Testis (tissue), 5 donors: ENCODE measurements around the gene DNAAF6. TPM values are rescaled to one million over a fixed set of nuclear protein-coding genes. Genes with fewer than 3 reads are reported as not detected.
"Not testable (repeated sequence)": the region's sequence is repeated elsewhere in the genome, so short reads cannot be mapped to it uniquely, and the experiment has no call there.

Experiments
- DNase-seq: peaks from one replicate; pipeline ENCODE4 v3.0.0-alpha.2; 2019
- H3K27ac ChIP-seq, 2 donors: fragments of 200-600 bp; sonication (generic); one replicate each; pipeline ENCODE4 v1.5.1; 2019
- H3K27me3 ChIP-seq: fragments of 200-600 bp; sonication (generic); one replicate; pipeline ENCODE4 v1.5.1; 2019
- H3K36me3 ChIP-seq: fragments of 200-600 bp; sonication (generic); one replicate; pipeline ENCODE4 v1.5.1; 2017; ENCODE audit warnings: low read depth; ENCODE audit errors: missing control alignments
- H3K4me1 ChIP-seq: fragments of 200-600 bp; sonication (generic); one replicate; pipeline ENCODE4 v1.5.1; 2019
- H3K4me3 ChIP-seq, 2 donors: fragments of 200-600 bp; sonication (generic); one replicate each; pipeline ENCODE4 v1.5.1; 2017 to 2019
- H3K9me3 ChIP-seq: fragments of 200-600 bp; sonication (generic); one replicate; pipeline ENCODE4 v1.5.1; 2017
- CTCF ChIP-seq, 3 experiments: fragments of 450-650 bp in 2 of 3; fragments of 200-600 bp in 1 of 3; sonication (generic) in 1 of 3; IDR thresholded peaks; one replicate each; pipeline ENCODE4 v1.5.1; 2016 to 2019; ENCODE audit warnings: antibody characterized with exemption in 3 of 3, mild to moderate bottlenecking in 2 of 3, moderate library complexity in 1 of 3
- POLR2A ChIP-seq: fragments of 450-650 bp; IDR thresholded peaks from one replicate; pipeline ENCODE4 v1.6.1; 2017; ENCODE audit warnings: antibody characterized with exemption, mild to moderate bottlenecking, moderate library complexity
- WGBS, 2 donors: methylation state at CpG; one replicate each; pipeline ENCODE4 v1.1.5; 2018; 5-methylcytosine and 5-hydroxymethylcytosine counted together
- intact Hi-C: fragments of 100-400 bp; cut with DNase I; formaldehyde crosslinking; loops from one replicate; pipeline ENCODE4 v1.15.1; 2023; ENCODE audit warnings: low total_unique reads
- long read RNA-seq, 2 donors: transcript quantifications; one replicate each; lab custom pipeline, GENCODE V29; 2026
- polyA plus RNA-seq: library from polyadenylated mRNA; stranded (reverse); fragments of 350-450 nt; fragmentation: Illumina TruSeq; extraction: RNeasy Lipid Tissue Mini Kit (QIAGEN cat#74804); gene quantifications from one replicate; pipeline ENCODE4 v1.2.3, GENCODE V29; 2014; ENCODE audit warnings: low read depth, low replicate concordance; ENCODE audit not compliant: insufficient read depth
- total RNA-seq, 2 donors: library from RNA; depleted of rRNA; stranded (reverse); fragments of >200 nt; gene quantifications; one replicate each; pipeline ENCODE4 v1.2.3, GENCODE V29; 2016

The DNAAF6 gene
- total RNA-seq (1 to 10 TPM; 2.6 to 3.0 TPM), polyA plus RNA-seq (16.1 TPM)
- long read RNA-seq, donor 1 = 0 reads
- long read RNA-seq, donor 2 = 0 reads

GRCh38 chrX:107205770-107206696 is at the start of gene DNAAF6, which contains the start of gene NUP62CL:
Gene DNAAF6, plus strand, starts transcription at chrX:107206611. Its CDS starts 6,265 bp downstream, at chrX:107212876.
Gene NUP62CL, minus strand, starts transcription at chrX:107206433. Its CDS starts 31,287 bp downstream, at chrX:107175146.
- intact Hi-C loops = no loop called here
- no peaks in the 10 kb centered on the region for H3K9me3 ChIP-seq
- no peaks in the 10 kb centered on the region for H3K27me3 ChIP-seq
- TF ChIP-seq POLR2A (no peak), CTCF (IDR thresholded peaks at IDR 0.05) (no peak)
- 2 to 4% methylated on average over 15 to 50 of the region's 66 CpGs for WGBS, 2 donors
- no peak within 1 kb of the TSS for H3K27ac ChIP-seq
- H3K36me3 ChIP-seq = no peaks in the 10 kb centered on the region
- peak within 1 kb of the TSS; percentile 41 to 58 for H3K4me3 ChIP-seq
- no peaks in the 10 kb centered on the region for H3K4me1 ChIP-seq
- DNase-seq = peak; percentile 87

- not testable (repeated sequence) for H3K4me1 ChIP-seq, H3K36me3 ChIP-seq
These were observed 48.8 kb upstream of the DNAAF6 start for GRCh38 chrX:107157618-107158017.

GRCh38 chrX:107167163-107167921 is 39.1 kb upstream of the DNAAF6 start:
- no peak for TF ChIP-seq CTCF (IDR thresholded peaks at IDR 0.05)
- TF ChIP-seq POLR2A = no peak
- H3K27me3 ChIP-seq = no peaks in the 10 kb centered on the region
- H3K36me3 ChIP-seq = no peaks in the 10 kb centered on the region
- intact Hi-C loops = no loop called here
- DNase-seq = no peak
- H3K27ac ChIP-seq = no peak overlapping the region
- no peaks in the 10 kb centered on the region for H3K9me3 ChIP-seq
- no peaks in the 10 kb centered on the region for H3K4me1 ChIP-seq
- no peak overlapping the region for H3K4me3 ChIP-seq
- 92 to 94% methylated on average over 3 of the region's 3 CpGs for WGBS, 2 donors

More at GRCh38 chrX:107157618-107158017, 48.8 kb upstream of the DNAAF6 start:
- H3K4me3 ChIP-seq, intact Hi-C loops, H3K9me3 ChIP-seq, H3K27me3 ChIP-seq, DNase-seq, H3K27ac ChIP-seq: not testable (repeated sequence)
- WGBS, 2 donors = no CpG with 5 or more reads among the region's 4 CpGs

GRCh38 chrX:107168257-107168656 is 38.2 kb upstream of the DNAAF6 start:
- Histone ChIP-seq H3K4me3 (no peak overlapping the region), H3K4me1 (no peaks in the 10 kb centered on the region), H3K36me3 (no peaks in the 10 kb centered on the region), H3K27ac (no peak overlapping the region), H3K27me3 (no peaks in the 10 kb centered on the region), H3K9me3 (no peaks in the 10 kb centered on the region)
- intact Hi-C loops = no loop called here
- DNase-seq = no peak
- TF ChIP-seq POLR2A (no peak), CTCF (IDR thresholded peaks at IDR 0.05) (no peak)

- TF ChIP-seq POLR2A (no peak), CTCF (IDR thresholded peaks at IDR 0.05) (no peak)
- no peaks in the 10 kb centered on the region for H3K36me3 ChIP-seq
- no peaks in the 10 kb centered on the region for H3K4me1 ChIP-seq
- no peaks in the 10 kb centered on the region for H3K9me3 ChIP-seq
- no peak overlapping the region for H3K27ac ChIP-seq
- no peak for DNase-seq
- no peaks in the 10 kb centered on the region for H3K27me3 ChIP-seq
- no peak overlapping the region for H3K4me3 ChIP-seq
- intact Hi-C loops = no loop called here
- WGBS, 2 donors = 90 to 91% methylated on average over 1 of the region's 1 CpG
These were observed 37.7 kb upstream of the DNAAF6 start for GRCh38 chrX:107168712-107169111.
